Hepatocyte (in vitro differentiated cells): ENCODE results near the gene FSTL1. TPM values are rescaled to one million over a fixed set of nuclear protein-coding genes. Genes with fewer than 3 reads are reported as not detected.

Source experiments
- DNase-seq: peaks from one replicate; pipeline ENCODE4 v3.0.0-alpha.2; 2016; ENCODE audit warnings: low spot score
- H2AFZ ChIP-seq: fragments of 200-600 bp; sonication (generic); 2 replicates; pipeline ENCODE4 v1.6.0; 2016; ENCODE audit warnings: antibody characterized with exemption, mild to moderate bottlenecking
- H3K27ac ChIP-seq: fragments of 200-600 bp; sonication (generic); 2 replicates; pipeline ENCODE4 v1.5.1; 2016; ENCODE audit warnings: mild to moderate bottlenecking
- H3K27me3 ChIP-seq: fragments of 200-600 bp; sonication (generic); 2 replicates; pipeline ENCODE4 v1.6.1; 2016
- H3K36me3 ChIP-seq: fragments of 200-600 bp; sonication (generic); replicated peaks from 2 replicates; pipeline ENCODE4 v1.5.1; 2016; ENCODE audit warnings: low read depth; ENCODE audit not compliant: insufficient read depth
- H3K4me1 ChIP-seq: fragments of 200-600 bp; sonication (generic); 2 replicates; pipeline ENCODE4 v1.5.1; 2016; ENCODE audit warnings: mild to moderate bottlenecking, moderate library complexity; ENCODE audit not compliant: insufficient read depth
- H3K4me2 ChIP-seq: fragments of 200-600 bp; sonication (generic); 2 replicates; pipeline ENCODE4 v1.6.0; 2016
- H3K4me3 ChIP-seq: fragments of 200-600 bp; sonication (generic); 2 replicates; pipeline ENCODE4 v1.5.1; 2016; ENCODE audit warnings: mild to moderate bottlenecking
- H3K79me2 ChIP-seq: fragments of 200-600 bp; sonication (generic); 2 replicates; pipeline ENCODE4 v1.6.0; 2017; ENCODE audit warnings: mild to moderate bottlenecking
- H3K9me2 ChIP-seq: fragments of 200-600 bp; sonication (generic); replicated peaks from 2 replicates; pipeline ENCODE4 v1.6.0; 2017; ENCODE audit warnings: mild to moderate bottlenecking; ENCODE audit not compliant: insufficient read depth
- H3K9me3 ChIP-seq: fragments of 200-600 bp; sonication (generic); 2 replicates; pipeline ENCODE4 v1.5.1; 2016; ENCODE audit warnings: low read depth, mild to moderate bottlenecking
- H4K20me1 ChIP-seq: fragments of 200-600 bp; sonication (generic); 2 replicates; pipeline ENCODE4 v1.6.0; 2016; ENCODE audit warnings: mild to moderate bottlenecking; ENCODE audit not compliant: insufficient read depth, poor library complexity, severe bottlenecking
- CTCF ChIP-seq: fragments of 200-600 bp; sonication (generic); IDR thresholded peaks from 2 replicates; pipeline ENCODE4 v1.5.1; 2016; ENCODE audit warnings: antibody characterized with exemption, mild to moderate bottlenecking; ENCODE audit not compliant: poor library complexity
- EZH2 ChIP-seq: fragments of 200-600 bp; sonication (generic); IDR thresholded peaks from 2 replicates; pipeline ENCODE4 v1.6.1; 2016; ENCODE audit warnings: antibody characterized with exemption, mild to moderate bottlenecking, borderline replicate concordance
- EZH2phosphoT487 ChIP-seq: fragments of 200-600 bp; sonication (generic); IDR thresholded peaks from one replicate; pipeline ENCODE4 v1.6.1; 2018; ENCODE audit warnings: antibody characterized with exemption, mild to moderate bottlenecking, low read depth, moderate library complexity; ENCODE audit not compliant: unreplicated experiment, severe bottlenecking
- WGBS: methylation state at CpG from one replicate; pipeline ENCODE4 v1.1.6; 2016; ENCODE audit warnings: low lambda C conversion rate; ENCODE audit errors: missing lambda C conversion rate; 5-methylcytosine and 5-hydroxymethylcytosine counted together
- polyA plus RNA-seq: library from polyadenylated mRNA; unstranded; fragments of >200 nt; fragmentation: Nextera tagmentation; extraction: Ambion mirVana; gene quantifications from 2 replicates; pipeline ENCODE4 v1.2.1, GENCODE V29; 2016
- total RNA-seq: library from RNA; depleted of rRNA; stranded (reverse); fragments of >200 nt; gene quantifications from 2 replicates; pipeline ENCODE4 v1.2.3, GENCODE V29; 2014

Gene FSTL1
- total and polyA plus RNA-seq, 2 experiments from 2014 or later: 195 to 390 TPM

- Histone ChIP-seq H3K36me3 (no peaks in the 10 kb centered on the region), H3K4me1 (no peaks in the 10 kb centered on the region), H2AFZ (no peak overlapping the region), H3K27ac (no peak overlapping the region), H4K20me1 (no peaks in the 10 kb centered on the region), H3K79me2 (no peaks in the 10 kb centered on the region), H3K27me3 (no peaks in the 10 kb centered on the region), H3K9me3 (no peaks in the 10 kb centered on the region), H3K4me2 (no peak overlapping the region), H3K4me3 (no peak overlapping the region), H3K9me2 (no peaks in the 10 kb centered on the region)
- whole genome bisulfite sequencing: 82% methylated on average over 2 of the region's 2 CpGs
- no peak for TF ChIP-seq EZH2
- TF ChIP-seq EZH2phosphoT487: no peak
- TF ChIP-seq CTCF: no peak
- no peak for DNase-seq
These were observed 30.3 kb upstream of the FSTL1 start for GRCh38 chr3:120481081-120481480.

DNA sequence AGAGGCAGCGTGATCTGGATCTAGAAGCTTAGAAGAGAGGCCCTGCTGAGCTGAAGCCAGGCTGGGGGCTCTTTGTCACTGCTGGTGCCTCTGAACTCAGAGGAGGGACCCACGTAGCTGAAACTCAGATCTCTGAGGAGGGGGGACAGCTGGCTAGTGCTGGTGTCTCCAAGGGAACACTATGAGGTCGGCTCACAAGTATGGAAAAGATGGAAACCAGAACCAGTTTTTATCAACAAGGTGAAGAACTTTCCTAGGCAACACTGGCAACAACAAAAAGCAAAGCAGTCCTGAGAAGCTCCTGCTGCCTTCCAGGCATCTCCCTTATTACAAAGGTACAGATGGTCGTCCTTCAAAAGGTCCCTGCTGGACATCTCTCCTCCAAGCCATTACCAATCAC lies 27.0 kb upstream of the FSTL1 start:
- no peak overlapping the region for H3K4me3 ChIP-seq
- H3K27me3 ChIP-seq: no peaks in the 10 kb centered on the region
- H3K27ac ChIP-seq: no peak overlapping the region
- H3K4me2 ChIP-seq: no peak overlapping the region
- no peaks in the 10 kb centered on the region for H3K4me1 ChIP-seq
- TF ChIP-seq CTCF: no peak
- no peak for TF ChIP-seq EZH2phosphoT487
- no peak for TF ChIP-seq EZH2
- DNase-seq: no peak
- no peaks in the 10 kb centered on the region for H3K9me3 ChIP-seq
- H2AFZ ChIP-seq: no peak overlapping the region
- H3K36me3 ChIP-seq: no peaks in the 10 kb centered on the region
- WGBS: 62% methylated on average over 4 of the region's 4 CpGs
- H3K9me2 ChIP-seq: no peaks in the 10 kb centered on the region
- H3K79me2 ChIP-seq: no peaks in the 10 kb centered on the region
- H4K20me1 ChIP-seq: no peaks in the 10 kb centered on the region

- Histone ChIP-seq H3K27ac (no peak overlapping the region), H3K36me3 (no peaks in the 10 kb centered on the region), H2AFZ (no peak overlapping the region), H3K27me3 (no peaks in the 10 kb centered on the region), H3K79me2 (no peaks in the 10 kb centered on the region), H3K4me2 (no peak overlapping the region), H3K9me3 (no peaks in the 10 kb centered on the region), H4K20me1 (no peaks in the 10 kb centered on the region), H3K4me1 (no peaks in the 10 kb centered on the region), H3K4me3 (no peak overlapping the region), H3K9me2 (no peaks in the 10 kb centered on the region)
- TF ChIP-seq EZH2 (no peak), EZH2phosphoT487 (no peak), CTCF (no peak)
- no peak for DNase-seq
- 80% methylated on average over 6 of the region's 6 CpGs for WGBS
These were observed 25.1 kb upstream of the FSTL1 start for GRCh38 chr3:120475722-120476377.
